GM12892 (cell line): Measurements from ENCODE around the gene COL6A5.

Source experiments
- POLR2A ChIP-seq: IDR thresholded peaks from 2 replicates; pipeline ENCODE4 v1.6.1; 2011; ENCODE audit warnings: low read depth, low read length, control low read depth
- TAF1 ChIP-seq: IDR thresholded peaks from 2 replicates; pipeline ENCODE4 v1.6.1; 2011; ENCODE audit warnings: low read depth, mild to moderate bottlenecking, control low read depth, low read length, borderline replicate concordance

- no peak for TF ChIP-seq TAF1
- no peak for TF ChIP-seq POLR2A
Measured at GRCh38 chr3:130389743-130390478, 44.4 kb downstream of the COL6A5 start.
